Naive thymus-derived CD4-positive, alpha-beta T cell (primary cell): ENCODE results near the gene AMIGO2. TPM values are rescaled to one million over a fixed set of nuclear protein-coding genes. Genes with fewer than 3 reads are reported as not detected.

ENCODE experiments used
- ATAC-seq: fragments of 150-1000 bp; cut with Tn5 transposase; 2 replicates; pipeline ENCODE4 v1.10.0; 2021; ENCODE audit warnings: mild to moderate bottlenecking, moderate library complexity
- CTCF ChIA-PET: fragments of 350-600 bp; sonication (Branson Sonifier 250); formaldehyde crosslinking; loops from one replicate; lab custom pipeline; 2021; ENCODE audit warnings: antibody characterized with exemption; lab: Charles Lee
- POLR2A ChIA-PET: fragments of 350-600 bp; sonication (Branson Sonifier 250); formaldehyde crosslinking; loops from one replicate; lab custom pipeline; 2021; ENCODE audit warnings: antibody characterized with exemption, inconsistent platforms; lab: Charles Lee
- DNase-seq, 9 donors: peaks; one replicate each; pipeline versions ENCODE4 v3.0.0 to v3.0.0-alpha.2; 2020 to 2022; ENCODE audit warnings: mixed read lengths in 1 of 9
- H3K27ac ChIP-seq: one replicate; pipeline ENCODE4 v1.7.0; 2013; ENCODE audit warnings: mild to moderate bottlenecking, low read depth, low read length, moderate library complexity
- H3K27me3 ChIP-seq, 2 donors: one replicate each; pipeline ENCODE4 v1.7.0; 2013; ENCODE audit warnings: low read length in 2 of 2, mild to moderate bottlenecking in 2 of 2, moderate library complexity in 2 of 2; ENCODE audit not compliant: control insufficient read depth in 2 of 2, insufficient read depth in 2 of 2
- H3K36me3 ChIP-seq, 3 experiments: 1 replicate in 2 of 3; 2 replicates in 1 of 3; pipeline ENCODE4 v1.7.0; 2013; ENCODE audit warnings: low read length in 3 of 3, mild to moderate bottlenecking in 3 of 3, moderate library complexity in 1 of 3; ENCODE audit not compliant: insufficient read depth in 3 of 3, control insufficient read depth in 2 of 3
- H3K4me1 ChIP-seq, 2 donors: one replicate each; pipeline ENCODE4 v1.7.0; 2013; ENCODE audit warnings: low read length in 2 of 2, mild to moderate bottlenecking in 2 of 2, moderate library complexity in 1 of 2; ENCODE audit not compliant: control insufficient read depth in 2 of 2, insufficient read depth in 2 of 2
- H3K4me3 ChIP-seq: 2 replicates; pipeline ENCODE4 v1.7.0; 2013; ENCODE audit warnings: mild to moderate bottlenecking, low read length
- H3K9me3 ChIP-seq, 3 experiments: 1 replicate in 2 of 3; 2 replicates in 1 of 3; pipeline ENCODE4 v1.7.0; 2013; ENCODE audit warnings: low read length in 3 of 3; ENCODE audit not compliant: control insufficient read depth in 2 of 3
- H3K27ac Mint-ChIP-seq, 9 donors: one replicate each; pipeline ENCODE4 v1.8.0; 2020 to 2022; ENCODE audit warnings: mixed read lengths in 9 of 9, mild to moderate bottlenecking in 8 of 9, moderate library complexity in 5 of 9, inconsistent platforms in 2 of 9
- H3K27me3 Mint-ChIP-seq, 5 donors: one replicate each; pipeline ENCODE4 v1.8.0; 2021 to 2022; ENCODE audit warnings: mixed read lengths in 5 of 5, mild to moderate bottlenecking in 1 of 5
- H3K36me3 Mint-ChIP-seq, 5 donors: one replicate each; pipeline ENCODE4 v1.8.0; 2020 to 2022; ENCODE audit warnings: mixed read lengths in 5 of 5, mild to moderate bottlenecking in 3 of 5, inconsistent platforms in 1 of 5
- H3K4me1 Mint-ChIP-seq, 7 donors: one replicate each; pipeline ENCODE4 v1.8.0; 2020 to 2022; ENCODE audit warnings: mixed read lengths in 7 of 7, mild to moderate bottlenecking in 3 of 7, inconsistent platforms in 1 of 7
- H3K4me3 Mint-ChIP-seq, 10 donors: one replicate each; pipeline ENCODE4 v1.8.0; 2020 to 2022; ENCODE audit warnings: mild to moderate bottlenecking in 10 of 10, mixed read lengths in 10 of 10, moderate library complexity in 6 of 10, inconsistent platforms in 2 of 10
- H3K9me3 Mint-ChIP-seq, 11 donors: one replicate each; pipeline ENCODE4 v1.8.0; 2020 to 2022; ENCODE audit warnings: mixed read lengths in 11 of 11, mild to moderate bottlenecking in 4 of 11, inconsistent platforms in 1 of 11, moderate library complexity in 1 of 11
- intact Hi-C, 2 donors: fragments of 100-400 bp; cut with micrococcal nuclease; formaldehyde crosslinking; loops; one replicate each; pipeline ENCODE4 v1.15.1; 2023
- polyA plus RNA-seq, 2 donors: library from polyadenylated mRNA; unstranded; fragments of 300-500 nt; fragmentation: Illumina TruSeq; gene quantifications; one replicate each; pipeline ENCODE4 v1.2.3, GENCODE V29; 2021
- total RNA-seq, 6 experiments: library from RNA in 5 of 6; stranded (reverse) in 5 of 6; gene quantifications; 1 replicate in 5 of 6; 2 replicates in 1 of 6; pipeline ENCODE4 v1.2.3 and lab custom pipeline; 2021 to 2026

Gene AMIGO2
- total and polyA plus RNA-seq, 7 experiments from 2014 or later: 6.8 to 30.4 (median 13.4) TPM

- peaks cover 0 to 4% of the 10 kb centered on the region in 2 donors for H3K4me1 ChIP-seq
- Mint-ChIP-seq H3K27me3 (no peaks in the 10 kb centered on the region), H3K27ac (peak overlapping the region in 6 of 9 donors; percentile 1 to 79 (median 25)), H3K9me3 (peaks cover 0 to 21% (median 6%) of the 10 kb centered on the region in 11 donors), H3K4me3 (peak overlapping the region in 8 of 10 donors; percentile 3 to 78 (median 44)), H3K4me1 (peaks cover 13 to 53% (median 40%) of the 10 kb centered on the region in 7 donors), H3K36me3 (peaks cover under 1 to 29% (median 18%) of the 10 kb centered on the region in 5 donors)
- H3K36me3 ChIP-seq: no peaks in the 10 kb centered on the region
- no peaks in the 10 kb centered on the region for H3K27me3 ChIP-seq
- no peak overlapping the region for H3K27ac ChIP-seq
- no peak overlapping the region for H3K4me3 ChIP-seq
- H3K9me3 ChIP-seq: no peaks in the 10 kb centered on the region
- intact Hi-C loops: no loop called here
- ChIA-PET CTCF (interaction anchor here (0.6 to 0.7 kb wide), 2 partner anchors 19 to 237 kb away, joined by 4 to 5 read pairs; no protein-coding TSS in a partner anchor), POLR2A (interaction anchor here (0.7 to 0.8 kb wide), 2 partner anchors 9 to 12 kb away, joined by 3 to 4 read pairs; no protein-coding TSS in a partner anchor)
- DNase-seq (no peak), ATAC-seq (no peak)
Observed at GRCh38 chr12:47095446-47096236, 15.9 kb upstream of the AMIGO2 start.

- H3K27me3 Mint-ChIP-seq: no peaks in the 10 kb centered on the region
- peak overlapping the region in 5 of 9 donors; percentile 1 to 56 (median 14) for H3K27ac Mint-ChIP-seq
- intact Hi-C loops: no loop called here
- ATAC-seq: no peak
- H3K4me3 Mint-ChIP-seq: peak overlapping the region in 8 of 10 donors; percentile 1 to 78 (median 44)
- peaks cover 6 to 37% (median 25%) of the 10 kb centered on the region in 5 donors for H3K36me3 Mint-ChIP-seq
- no peak overlapping the region for H3K27ac ChIP-seq
- no peak for DNase-seq
- peaks cover 0 to 4% of the 10 kb centered on the region in 2 donors for H3K4me1 ChIP-seq
- no peaks in the 10 kb centered on the region for H3K27me3 ChIP-seq
- POLR2A ChIA-PET: interaction anchor here (0.5 to 0.8 kb wide), 3 partner anchors 9 to 973 kb away, joined by 3 to 4 read pairs (median 3); no protein-coding TSS in a partner anchor
- no peaks in the 10 kb centered on the region for H3K9me3 ChIP-seq
- no peaks in the 10 kb centered on the region for H3K36me3 ChIP-seq
- peaks cover 0 to 29% (median 13%) of the 10 kb centered on the region in 11 donors for H3K9me3 Mint-ChIP-seq
- peaks cover 13 to 53% (median 40%) of the 10 kb centered on the region in 7 donors for H3K4me1 Mint-ChIP-seq
- CTCF ChIA-PET: interaction anchor here (0.7 kb wide), 2 partner anchors 20 to 244 kb away, joined by 3 to 5 read pairs; no protein-coding TSS in a partner anchor
- H3K4me3 ChIP-seq: no peak overlapping the region
Observed at GRCh38 chr12:47094804-47095203, 15.0 kb upstream of the AMIGO2 start.

- Mint-ChIP-seq H3K27ac (peak overlapping the region in 1 of 9 donors; percentile 0), H3K9me3 (peaks cover 0 to 35% (median 15%) of the 10 kb centered on the region in 11 donors), H3K27me3 (no peaks in the 10 kb centered on the region), H3K4me3 (no peak overlapping the region), H3K36me3 (peaks cover 6 to 37% (median 24%) of the 10 kb centered on the region in 5 donors), H3K4me1 (peaks cover 16 to 64% (median 50%) of the 10 kb centered on the region in 7 donors)
- Histone ChIP-seq H3K27ac (no peak overlapping the region), H3K27me3 (no peaks in the 10 kb centered on the region), H3K36me3 (no peaks in the 10 kb centered on the region), H3K4me1 (peaks cover 4% of the 10 kb centered on the region in 2 donors), H3K4me3 (no peak overlapping the region), H3K9me3 (no peaks in the 10 kb centered on the region)
- ChIA-PET CTCF (no interaction called here), POLR2A (no interaction called here)
- no peak for ATAC-seq
- intact Hi-C loops: no loop called here
- DNase-seq: no peak
Observed at GRCh38 chr12:47091009-47091408, 11.2 kb upstream of the AMIGO2 start.

DNA sequence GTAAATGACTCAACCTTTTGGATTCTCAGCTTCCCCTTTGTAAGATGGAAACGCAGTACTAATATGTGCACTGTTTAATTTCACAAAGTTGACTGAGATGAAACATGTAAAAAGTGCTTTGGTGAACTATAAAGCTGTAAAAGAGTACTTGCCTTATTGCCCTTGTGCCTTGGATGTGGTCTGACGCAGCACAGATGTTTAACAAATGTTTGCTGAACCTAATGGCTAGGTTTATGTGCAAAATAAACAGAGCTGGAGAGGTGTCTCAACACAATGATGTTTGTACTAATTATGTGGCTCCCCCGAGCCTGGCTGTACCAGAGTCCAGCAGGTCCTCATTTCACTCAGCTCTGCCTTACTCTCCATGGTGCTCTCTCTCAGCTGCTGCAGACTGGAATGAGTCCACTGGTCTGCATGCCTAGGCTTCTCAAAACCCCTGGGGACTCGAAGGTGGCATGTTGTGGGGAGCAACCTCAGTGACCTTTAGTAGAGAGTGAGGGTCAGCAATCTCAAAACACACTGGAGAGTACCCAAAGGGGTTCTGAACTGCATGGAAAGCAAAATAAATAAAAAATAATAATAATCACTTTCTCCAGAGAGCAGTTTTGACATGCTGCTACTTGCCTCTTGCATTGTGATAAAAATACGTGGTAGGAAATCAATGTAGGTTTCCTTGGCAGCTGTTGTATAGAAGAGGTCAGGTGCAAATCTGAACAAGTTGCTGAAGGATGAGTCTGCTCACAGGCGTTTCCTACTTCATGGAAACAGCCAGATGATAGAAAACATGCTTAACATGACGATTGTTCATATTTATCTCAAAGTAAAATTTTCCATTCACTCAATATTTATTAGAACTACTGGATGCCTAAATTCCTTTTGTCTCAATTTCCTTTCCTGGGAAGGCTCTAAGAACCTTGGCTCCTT is 8.5 kb upstream of the AMIGO2 start:
- DNase-seq: no peak
- H3K4me3 Mint-ChIP-seq: peak overlapping the region in 1 of 10 donors; percentile 27
- H3K4me1 Mint-ChIP-seq: peaks cover 28 to 64% (median 50%) of the 10 kb centered on the region in 7 donors
- Histone ChIP-seq H3K27ac (no peak overlapping the region), H3K36me3 (no peaks in the 10 kb centered on the region), H3K9me3 (no peaks in the 10 kb centered on the region), H3K4me3 (no peak overlapping the region), H3K27me3 (no peaks in the 10 kb centered on the region), H3K4me1 (peaks cover 24 to 31% of the 10 kb centered on the region in 2 donors)
- intact Hi-C loops: no loop called here
- POLR2A ChIA-PET: interaction anchor here (0.7 kb wide), 1 partner anchor 106 kb away, joined by 4 read pairs; no protein-coding TSS in a partner anchor
- CTCF ChIA-PET: no interaction called here
- H3K9me3 Mint-ChIP-seq: peaks cover 0 to 25% (median 10%) of the 10 kb centered on the region in 11 donors
- peaks cover 6 to 27% (median 21%) of the 10 kb centered on the region in 5 donors for H3K36me3 Mint-ChIP-seq
- H3K27me3 Mint-ChIP-seq: no peaks in the 10 kb centered on the region
- H3K27ac Mint-ChIP-seq: peak overlapping the region in 2 of 9 donors; percentile 14 to 40
- no peak for ATAC-seq

- Histone ChIP-seq H3K36me3 (no peaks in the 10 kb centered on the region), H3K27ac (no peak overlapping the region), H3K4me1 (peaks cover 28 to 36% of the 10 kb centered on the region in 2 donors), H3K27me3 (no peaks in the 10 kb centered on the region), H3K4me3 (no peak overlapping the region), H3K9me3 (no peaks in the 10 kb centered on the region)
- Mint-ChIP-seq H3K4me3 (no peak overlapping the region), H3K27ac (peak overlapping the region in 5 of 9 donors; percentile 4 to 81 (median 30)), H3K9me3 (peaks cover 0 to 25% (median 10%) of the 10 kb centered on the region in 11 donors), H3K36me3 (peaks cover 6 to 27% (median 21%) of the 10 kb centered on the region in 5 donors), H3K4me1 (peaks cover 33 to 66% (median 53%) of the 10 kb centered on the region in 7 donors), H3K27me3 (no peaks in the 10 kb centered on the region)
- POLR2A ChIA-PET: interaction anchor here (0.6 to 1.3 kb wide), 2 partner anchors 9 to 600 kb away, joined by 4 read pairs; no protein-coding TSS in a partner anchor
- ATAC-seq (no peak), DNase-seq (no peak)
- intact Hi-C loops: no loop called here
- CTCF ChIA-PET: no interaction called here
Observed at GRCh38 chr12:47087088-47087688, 7.4 kb upstream of the AMIGO2 start.
